IMR-90 (cell line): ENCODE results near the gene PPWD1.

Source experiments
- CEBPB ChIP-seq: IDR thresholded peaks from 2 replicates; pipeline ENCODE4 v1.6.1; 2012; ENCODE audit warnings: low read depth, low read length, improper control_type of control experiment
- CTCF ChIP-seq: conservative IDR thresholded peaks from 2 replicates; pipeline ENCODE4 v1.5.1; 2012; ENCODE audit warnings: mild to moderate bottlenecking, low read depth, low read length, improper control_type of control experiment
- MAFK ChIP-seq: IDR thresholded peaks from 2 replicates; pipeline ENCODE4 v1.6.1; 2012; ENCODE audit warnings: low read depth, low read length, improper control_type of control experiment
- MAZ ChIP-seq: IDR thresholded peaks from 2 replicates; pipeline ENCODE4 v1.6.1; 2012; ENCODE audit warnings: low read depth, mild to moderate bottlenecking, low read length, improper control_type of control experiment, moderate library complexity, borderline replicate concordance
- NFE2L2 ChIP-seq: fragments of 150-350 bp; IDR thresholded peaks from 2 replicates; pipeline ENCODE4 v1.6.1; 2016; ENCODE audit warnings: low read depth, mild to moderate bottlenecking, low read length
- POLR2A ChIP-seq: IDR thresholded peaks from 2 replicates; pipeline ENCODE4 v1.6.1; 2012; ENCODE audit warnings: mild to moderate bottlenecking, low read depth, low read length
- RAD21 ChIP-seq: IDR thresholded peaks from 2 replicates; pipeline ENCODE4 v1.6.1; 2012; ENCODE audit warnings: low read length, improper control_type of control experiment
- RCOR1 ChIP-seq: IDR thresholded peaks from 2 replicates; pipeline ENCODE4 v1.6.1; 2012; ENCODE audit warnings: mild to moderate bottlenecking, low read length, improper control_type of control experiment; ENCODE audit not compliant: insufficient replicate concordance
- RFX5 ChIP-seq: IDR thresholded peaks from 2 replicates; pipeline ENCODE4 v1.8.0; 2012; ENCODE audit warnings: low read depth, mild to moderate bottlenecking, low read length, moderate library complexity
- SMC3 ChIP-seq: fragments of 150-350 bp; IDR thresholded peaks from 2 replicates; pipeline ENCODE4 v1.6.1; 2016; ENCODE audit warnings: low read depth, mild to moderate bottlenecking, antibody characterized with exemption, low read length, moderate library complexity
- USF2 ChIP-seq: fragments of 150-350 bp; IDR thresholded peaks from 2 replicates; pipeline ENCODE4 v1.6.1; 2017; ENCODE audit warnings: mild to moderate bottlenecking, antibody characterized with exemption, low read length, low read depth
- TF ChIP-seq, protein P1 (sequence below): fragments of 150-350 bp; IDR thresholded peaks from 2 replicates; pipeline ENCODE4 v1.6.1; 2016; ENCODE audit warnings: low read depth, mild to moderate bottlenecking, low read length, moderate library complexity, borderline replicate concordance

- TF ChIP-seq, protein P1, sequence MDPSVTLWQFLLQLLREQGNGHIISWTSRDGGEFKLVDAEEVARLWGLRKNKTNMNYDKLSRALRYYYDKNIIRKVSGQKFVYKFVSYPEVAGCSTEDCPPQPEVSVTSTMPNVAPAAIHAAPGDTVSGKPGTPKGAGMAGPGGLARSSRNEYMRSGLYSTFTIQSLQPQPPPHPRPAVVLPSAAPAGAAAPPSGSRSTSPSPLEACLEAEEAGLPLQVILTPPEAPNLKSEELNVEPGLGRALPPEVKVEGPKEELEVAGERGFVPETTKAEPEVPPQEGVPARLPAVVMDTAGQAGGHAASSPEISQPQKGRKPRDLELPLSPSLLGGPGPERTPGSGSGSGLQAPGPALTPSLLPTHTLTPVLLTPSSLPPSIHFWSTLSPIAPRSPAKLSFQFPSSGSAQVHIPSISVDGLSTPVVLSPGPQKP, result no peak
- TF ChIP-seq USF2 (no peak), CTCF (no peak), MAFK (no peak), SMC3 (no peak), POLR2A (no peak), RFX5 (no peak), RAD21 (no peak), MAZ (no peak), RCOR1 (no peak), CEBPB (no peak), NFE2L2 (no peak)
Measured at GRCh38 chr5:65556718-65557117, 6.4 kb upstream of the PPWD1 start.
